Measurements from ENCODE around the gene GFI1B. TPM values are rescaled to one million over a fixed set of nuclear protein-coding genes. Genes with fewer than 3 reads are reported as not detected.

The GFI1B gene
- total RNA-seq, 1 donor from 2014 or later = not detected

DNA sequence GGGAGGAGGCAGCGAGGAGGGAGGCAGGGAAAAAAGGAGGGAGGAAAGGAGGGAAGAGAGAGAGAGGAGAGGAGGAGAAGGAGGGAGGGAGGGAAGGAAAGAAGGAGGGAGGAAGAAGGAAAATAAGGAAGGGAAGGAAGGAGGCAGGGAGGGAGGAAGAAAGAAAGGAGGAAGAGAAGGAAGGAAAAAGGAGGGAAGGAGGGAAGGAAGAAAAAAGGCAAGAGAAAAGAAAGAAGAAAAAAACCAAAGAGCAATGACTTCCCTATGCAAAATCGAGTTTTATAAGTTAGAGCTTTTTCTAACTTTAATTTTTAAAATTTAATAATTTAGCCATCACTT is 413 bp upstream of the GFI1B start:
- H3K4me3 Mint-ChIP-seq (ENCODE audit: unreplicated experiment) = no peak overlapping the region
- no peaks in the 10 kb centered on the region for H3K4me1 Mint-ChIP-seq (ENCODE audit: low read depth, unreplicated experiment)
- H3K9ac ChIP-seq (ENCODE audit: low read length) = no peak overlapping the region
- H3K4me3 ChIP-seq (ENCODE audit: insufficient read depth, low read depth, low read length) = no peak overlapping the region
- TF ChIP-seq EZH2 (IDR thresholded peaks at IDR 0.05; ENCODE audit: insufficient read depth, low read length) = no peak
- TF ChIP-seq, protein P1, sequence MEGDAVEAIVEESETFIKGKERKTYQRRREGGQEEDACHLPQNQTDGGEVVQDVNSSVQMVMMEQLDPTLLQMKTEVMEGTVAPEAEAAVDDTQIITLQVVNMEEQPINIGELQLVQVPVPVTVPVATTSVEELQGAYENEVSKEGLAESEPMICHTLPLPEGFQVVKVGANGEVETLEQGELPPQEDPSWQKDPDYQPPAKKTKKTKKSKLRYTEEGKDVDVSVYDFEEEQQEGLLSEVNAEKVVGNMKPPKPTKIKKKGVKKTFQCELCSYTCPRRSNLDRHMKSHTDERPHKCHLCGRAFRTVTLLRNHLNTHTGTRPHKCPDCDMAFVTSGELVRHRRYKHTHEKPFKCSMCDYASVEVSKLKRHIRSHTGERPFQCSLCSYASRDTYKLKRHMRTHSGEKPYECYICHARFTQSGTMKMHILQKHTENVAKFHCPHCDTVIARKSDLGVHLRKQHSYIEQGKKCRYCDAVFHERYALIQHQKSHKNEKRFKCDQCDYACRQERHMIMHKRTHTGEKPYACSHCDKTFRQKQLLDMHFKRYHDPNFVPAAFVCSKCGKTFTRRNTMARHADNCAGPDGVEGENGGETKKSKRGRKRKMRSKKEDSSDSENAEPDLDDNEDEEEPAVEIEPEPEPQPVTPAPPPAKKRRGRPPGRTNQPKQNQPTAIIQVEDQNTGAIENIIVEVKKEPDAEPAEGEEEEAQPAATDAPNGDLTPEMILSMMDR (IDR thresholded peaks at IDR 0.05; ENCODE audit: insufficient read depth, low read depth, low read length) = no peak
- no peaks in the 10 kb centered on the region for H3K4me1 ChIP-seq (ENCODE audit: insufficient read depth, low read length)
- FAIRE-seq (no peak), DNase-seq (ENCODE audit: low read depth) (no peak)
- H2AFZ ChIP-seq (ENCODE audit: low read depth, low read length) = no peak overlapping the region
- H3K36me3 ChIP-seq (ENCODE audit: insufficient read depth, low read length) = no peaks in the 10 kb centered on the region
- no peaks in the 10 kb centered on the region for H4K20me1 ChIP-seq (ENCODE audit: insufficient read depth, low read length)
- no peak overlapping the region for H3K4me2 ChIP-seq (ENCODE audit: low read length)
- H3K9me3 Mint-ChIP-seq (ENCODE audit: unreplicated experiment) = no peaks in the 10 kb centered on the region
- no peaks in the 10 kb centered on the region for H3K79me2 ChIP-seq (ENCODE audit: insufficient read depth, low read length)
- peaks cover 68% of the 10 kb centered on the region for H3K27me3 Mint-ChIP-seq (ENCODE audit: low read depth, unreplicated experiment)
- no peak overlapping the region for H3K27ac ChIP-seq (ENCODE audit: low read depth, low read length)
- peaks cover 3% of the 10 kb centered on the region for H3K9me3 ChIP-seq (ENCODE audit: insufficient read depth, low read depth, low read length)
- no peak overlapping the region for H3K27ac Mint-ChIP-seq (ENCODE audit: unreplicated experiment)
- H3K27me3 ChIP-seq (ENCODE audit: insufficient read depth, low read length) = peaks cover 47% of the 10 kb centered on the region
- H3K36me3 Mint-ChIP-seq (ENCODE audit: low read depth, unreplicated experiment) = peaks cover 2% of the 10 kb centered on the region

DNA sequence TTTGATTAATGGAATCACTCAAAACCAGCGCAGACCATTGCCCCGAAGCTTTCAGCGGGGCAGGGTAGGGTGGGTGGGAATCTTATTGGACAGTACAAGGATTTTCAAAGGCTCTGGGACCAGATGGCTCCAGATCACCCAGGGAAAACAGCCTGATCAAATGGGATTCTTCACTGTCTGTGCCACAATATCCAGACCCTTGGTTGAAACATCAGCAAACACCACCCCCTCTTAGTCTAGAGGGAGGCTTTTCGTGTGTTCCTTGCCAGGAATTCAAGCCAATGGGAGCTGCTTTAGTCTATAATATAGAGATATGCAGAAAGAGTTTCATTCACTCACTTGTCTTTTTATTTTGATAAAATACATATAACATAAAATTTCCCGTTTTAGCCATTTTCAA is 1.7 kb downstream of the GFI1B start:
- no peaks in the 10 kb centered on the region for H3K4me1 Mint-ChIP-seq (ENCODE audit: low read depth, unreplicated experiment)
- Histone ChIP-seq H3K27me3 (ENCODE audit: insufficient read depth, low read length) (peaks cover 39% of the 10 kb centered on the region), H3K27ac (ENCODE audit: low read depth, low read length) (no peak overlapping the region), H4K20me1 (ENCODE audit: insufficient read depth, low read length) (no peaks in the 10 kb centered on the region), H3K79me2 (ENCODE audit: insufficient read depth, low read length) (no peaks in the 10 kb centered on the region), H3K4me3 (ENCODE audit: insufficient read depth, low read depth, low read length) (no peak overlapping the region), H3K4me2 (ENCODE audit: low read length) (no peak overlapping the region), H3K9ac (ENCODE audit: low read length) (no peak overlapping the region), H3K9me3 (ENCODE audit: insufficient read depth, low read depth, low read length) (peaks cover 3% of the 10 kb centered on the region), H3K36me3 (ENCODE audit: insufficient read depth, low read length) (no peaks in the 10 kb centered on the region), H2AFZ (ENCODE audit: low read depth, low read length) (no peak overlapping the region), H3K4me1 (ENCODE audit: insufficient read depth, low read length) (no peaks in the 10 kb centered on the region)
- no peak for FAIRE-seq
- no peaks in the 10 kb centered on the region for H3K9me3 Mint-ChIP-seq (ENCODE audit: unreplicated experiment)
- no peak for DNase-seq (ENCODE audit: low read depth)
- H3K27ac Mint-ChIP-seq (ENCODE audit: unreplicated experiment) = no peak overlapping the region
- no peaks in the 10 kb centered on the region for H3K36me3 Mint-ChIP-seq (ENCODE audit: low read depth, unreplicated experiment)
- TF ChIP-seq EZH2 (IDR thresholded peaks at IDR 0.05; ENCODE audit: insufficient read depth, low read length) = no peak
- TF ChIP-seq, protein P1 (IDR thresholded peaks at IDR 0.05; ENCODE audit: insufficient read depth, low read depth, low read length) = no peak
- peaks cover 61% of the 10 kb centered on the region for H3K27me3 Mint-ChIP-seq (ENCODE audit: low read depth, unreplicated experiment)
- no peak overlapping the region for H3K4me3 Mint-ChIP-seq (ENCODE audit: unreplicated experiment)

DNA sequence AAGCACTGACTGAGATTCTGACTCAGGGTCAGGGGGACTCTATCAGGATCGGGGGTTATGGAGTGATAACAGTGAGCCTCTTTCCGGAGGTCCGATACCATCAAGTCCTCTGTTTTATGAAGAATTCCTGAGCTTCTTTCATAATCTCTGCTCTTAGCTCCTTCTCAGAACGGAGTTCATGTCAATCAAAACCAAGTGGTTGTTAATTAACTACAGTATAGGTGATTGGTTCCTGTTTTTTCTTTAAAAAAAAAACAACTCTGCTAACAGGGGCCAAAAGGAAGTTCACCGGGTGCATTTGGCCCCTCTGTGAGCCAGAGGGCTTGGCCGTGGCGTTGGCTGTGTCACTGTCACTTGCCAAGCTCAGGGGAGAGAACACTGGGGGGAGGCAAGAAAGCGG is 4.0 kb downstream of the GFI1B start:
- H3K79me2 ChIP-seq (ENCODE audit: insufficient read depth, low read length) = no peaks in the 10 kb centered on the region
- peaks cover 3% of the 10 kb centered on the region for H3K9me3 ChIP-seq (ENCODE audit: insufficient read depth, low read depth, low read length)
- Mint-ChIP-seq H3K27ac (ENCODE audit: unreplicated experiment) (no peak overlapping the region), H3K27me3 (ENCODE audit: low read depth, unreplicated experiment) (peaks cover 60% of the 10 kb centered on the region), H3K4me1 (ENCODE audit: low read depth, unreplicated experiment) (peaks cover 2% of the 10 kb centered on the region), H3K9me3 (ENCODE audit: unreplicated experiment) (no peaks in the 10 kb centered on the region), H3K36me3 (ENCODE audit: low read depth, unreplicated experiment) (no peaks in the 10 kb centered on the region), H3K4me3 (ENCODE audit: unreplicated experiment) (no peak overlapping the region)
- H3K4me1 ChIP-seq (ENCODE audit: insufficient read depth, low read length) = no peaks in the 10 kb centered on the region
- DNase-seq (ENCODE audit: low read depth) (no peak), FAIRE-seq (no peak)
- H3K9ac ChIP-seq (ENCODE audit: low read length) = no peak overlapping the region
- H3K36me3 ChIP-seq (ENCODE audit: insufficient read depth, low read length) = no peaks in the 10 kb centered on the region
- no peak overlapping the region for H3K27ac ChIP-seq (ENCODE audit: low read depth, low read length)
- no peaks in the 10 kb centered on the region for H4K20me1 ChIP-seq (ENCODE audit: insufficient read depth, low read length)
- H2AFZ ChIP-seq (ENCODE audit: low read depth, low read length) = no peak overlapping the region
- peaks cover 35% of the 10 kb centered on the region for H3K27me3 ChIP-seq (ENCODE audit: insufficient read depth, low read length)
- TF ChIP-seq, protein P1 (IDR thresholded peaks at IDR 0.05; ENCODE audit: insufficient read depth, low read depth, low read length) = no peak
- no peak for TF ChIP-seq EZH2 (IDR thresholded peaks at IDR 0.05; ENCODE audit: insufficient read depth, low read length)
- no peak overlapping the region for H3K4me2 ChIP-seq (ENCODE audit: low read length)
- no peak overlapping the region for H3K4me3 ChIP-seq (ENCODE audit: insufficient read depth, low read depth, low read length)
